ENCODE data around the gene P2RX6. TPM values are rescaled to one million over a fixed set of nuclear protein-coding genes. Genes with fewer than 3 reads are reported as not detected.

Gene P2RX6
- total RNA-seq, 6 experiments from 2014 or later, result 0.09 to 1.4 (median 0.42) TPM; not detected in 1

GRCh38 chr22:20998411-20999336 is 16.3 kb upstream of the P2RX6 start:
- no peaks in the 10 kb centered on the region for H3K9me3 ChIP-seq
- WGBS (ENCODE audit: insufficient coverage, low coverage, low lambda C conversion rate, missing lambda C conversion rate), result 44% methylated on average over 4 of the region's 7 CpGs
- no peak overlapping the region for H3K27ac ChIP-seq
- H3K27me3 ChIP-seq, result no peaks in the 10 kb centered on the region
- DNase-seq, result no peak
- no peak for TF ChIP-seq POLR2A (IDR thresholded peaks at IDR 0.05)
- TF ChIP-seq CTCF (IDR thresholded peaks at IDR 0.05), result no peak
- H3K4me3 ChIP-seq, result no peak overlapping the region
- no peak for ATAC-seq
- intact Hi-C loops (cut with DNase I), result loop anchor here in 1 of 2 donors (10.0 kb wide), 1 partner anchor 54 kb away; no protein-coding TSS in a partner anchor
- peaks cover 0 to 23% (median 2%) of the 10 kb centered on the region in 4 donors for H3K36me3 ChIP-seq
- H3K4me1 ChIP-seq, result peaks cover 0 to 24% (median 7%) of the 10 kb centered on the region in 4 donors

- TF ChIP-seq POLR2A (IDR thresholded peaks at IDR 0.05), result no peak
- TF ChIP-seq CTCF (IDR thresholded peaks at IDR 0.05), result no peak
- ATAC-seq (no peak), DNase-seq (no peak)
- 85% methylated on average over 4 of the region's 27 CpGs for WGBS (ENCODE audit: insufficient coverage, low coverage, low lambda C conversion rate, missing lambda C conversion rate)
- intact Hi-C loops (cut with DNase I), result loop anchor here in 1 of 2 donors (10.0 kb wide), 1 partner anchor 55 kb away; no protein-coding TSS in a partner anchor
- Histone ChIP-seq H3K4me1 (peaks cover 0 to 24% (median 7%) of the 10 kb centered on the region in 4 donors), H3K36me3 (peaks cover 0 to 23% (median 2%) of the 10 kb centered on the region in 4 donors), H3K4me3 (no peak overlapping the region), H3K27me3 (no peaks in the 10 kb centered on the region), H3K9me3 (no peaks in the 10 kb centered on the region), H3K27ac (no peak overlapping the region)
Measured at GRCh38 chr22:20999350-21000206, 15.4 kb upstream of the P2RX6 start.

GRCh38 chr22:21000207-21000986 is 14.6 kb upstream of the P2RX6 start:
- Histone ChIP-seq H3K36me3 (peaks cover 0 to 23% (median 2%) of the 10 kb centered on the region in 4 donors), H3K27me3 (no peaks in the 10 kb centered on the region), H3K4me1 (peaks cover 0 to 24% (median 7%) of the 10 kb centered on the region in 4 donors), H3K27ac (peak overlapping the region in 2 of 3 donors; percentile 90 to 96), H3K9me3 (no peaks in the 10 kb centered on the region), H3K4me3 (peak overlapping the region; percentile 54 to 84 (median 76))
- 0% methylated on average over 1 of the region's 22 CpGs for WGBS (ENCODE audit: insufficient coverage, low coverage, low lambda C conversion rate, missing lambda C conversion rate)
- ATAC-seq (no peak), DNase-seq (no peak)
- intact Hi-C loops (cut with DNase I), result no loop called here
- TF ChIP-seq POLR2A (IDR thresholded peaks at IDR 0.05) (no peak), CTCF (IDR thresholded peaks at IDR 0.05) (no peak)

All from right lobe of liver (tissue), 6 donors.